22Rv1 (cell line): ENCODE measurements around the gene AMIGO2.

Experiments
- CTCF ChIP-seq: fragments of 450-650 bp; IDR thresholded peaks from 2 replicates; pipeline ENCODE4 v1.5.1; 2017; ENCODE audit warnings: mild to moderate bottlenecking
- ZFX ChIP-seq: fragments of 450-650 bp; IDR thresholded peaks from 2 replicates; pipeline ENCODE4 v1.6.1; 2017; ENCODE audit warnings: antibody characterized with exemption, borderline replicate concordance

- TF ChIP-seq CTCF (no peak), ZFX (no peak)
Measured at GRCh38 chr12:47122602-47123001, 42.8 kb upstream of the AMIGO2 start.
